Measurements from ENCODE around the gene ALS2CL. TPM values are rescaled to one million over a fixed set of nuclear protein-coding genes. Genes with fewer than 3 reads are reported as not detected.

The ALS2CL gene
- total and polyA plus RNA-seq, 10 of the 15 experiments (the other 5 are each of a cell fraction or from before 2014, with no cell fraction given), result 0.01 to 0.05 TPM; not detected in 8

- TF ChIP-seq TCF12 (IDR thresholded peaks at IDR 0.05; ENCODE audit: low read depth, low read length) (no peak), PKNOX1 (IDR thresholded peaks at IDR 0.05) (no peak), CREB1 (IDR thresholded peaks at IDR 0.05; ENCODE audit: low read depth) (no peak), TAF1 (IDR thresholded peaks at IDR 0.05; ENCODE audit: borderline replicate concordance, low read depth, low read length) (no peak), ELK1 (IDR thresholded peaks at IDR 0.05; ENCODE audit: low read depth, low read length) (no peak), SKIL (IDR thresholded peaks at IDR 0.05; ENCODE audit: low read depth, poor library complexity, severe bottlenecking) (no peak)
- TF ChIP-seq, protein P1, sequence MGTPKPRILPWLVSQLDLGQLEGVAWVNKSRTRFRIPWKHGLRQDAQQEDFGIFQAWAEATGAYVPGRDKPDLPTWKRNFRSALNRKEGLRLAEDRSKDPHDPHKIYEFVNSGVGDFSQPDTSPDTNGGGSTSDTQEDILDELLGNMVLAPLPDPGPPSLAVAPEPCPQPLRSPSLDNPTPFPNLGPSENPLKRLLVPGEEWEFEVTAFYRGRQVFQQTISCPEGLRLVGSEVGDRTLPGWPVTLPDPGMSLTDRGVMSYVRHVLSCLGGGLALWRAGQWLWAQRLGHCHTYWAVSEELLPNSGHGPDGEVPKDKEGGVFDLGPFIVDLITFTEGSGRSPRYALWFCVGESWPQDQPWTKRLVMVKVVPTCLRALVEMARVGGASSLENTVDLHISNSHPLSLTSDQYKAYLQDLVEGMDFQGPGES (IDR thresholded peaks at IDR 0.05), result no peak
- Histone ChIP-seq H3K27me3 (replicated peaks in 1 of 2; ENCODE audit: control insufficient read depth in 2 of 2, insufficient read depth in 2 of 2, low read length in 1 of 2) (peaks cover 2 to 7% of the 10 kb centered on the region in 2 experiments; a peak in 3 of 4 replicates), H3K79me2 (ENCODE audit: control insufficient read depth, insufficient read depth, low read length) (no peaks in the 10 kb centered on the region), H3K27ac (ENCODE audit: control insufficient read depth, insufficient read depth) (no peak within 1 kb of the TSS), H4K20me1 (ENCODE audit: control insufficient read depth, insufficient read depth) (no peaks in the 10 kb centered on the region), H2AFZ (ENCODE audit: control insufficient read depth, low read depth, low read length) (no peak within 1 kb of the TSS), H3K4me2 (ENCODE audit: control insufficient read depth, insufficient read depth) (no peak within 1 kb of the TSS), H3K4me3 (no peak within 1 kb of the TSS), H3K4me1 (ENCODE audit: control insufficient read depth, insufficient read depth, low read length) (no peaks in the 10 kb centered on the region), H3K36me3 (ENCODE audit: control insufficient read depth in 2 of 2, insufficient read depth in 2 of 2, low read length in 1 of 2) (no peaks in the 10 kb centered on the region), H3K9me3 (replicated peaks; ENCODE audit: control insufficient read depth, insufficient read depth, low read length) (no peaks in the 10 kb centered on the region), H3K9ac (ENCODE audit: control insufficient read depth, insufficient read depth, low read length) (no peak within 1 kb of the TSS)
- DNase-seq (ENCODE audit: low read depth, low spot score) (no peak), FAIRE-seq (no peak), ATAC-seq (no peak)
- RAD21 ChIA-PET (ENCODE audit: unreplicated experiment), result interaction anchor here (2.6 kb wide), 1 partner anchor 194 kb away, joined by 9 read pairs; no protein-coding TSS in a partner anchor
- SMC1A ChIA-PET (ENCODE audit: uncharacterized antibody, unreplicated experiment), result no interaction called here
- POLR2A ChIA-PET, result interaction anchor here (0.6 kb wide), 1 partner anchor 194 kb away, joined by 4 read pairs; no protein-coding TSS in a partner anchor
- 18% methylated on average over 30 of the region's 51 CpGs for WGBS (ENCODE audit: insufficient coverage, insufficient replicate concordance, low lambda C conversion rate, missing lambda C conversion rate)
- BruUV-seq (replicated peaks), result no TSS peak
- CTCF ChIA-PET, result interaction anchor here (1.2 to 2.2 kb wide), 3 partner anchors 163 to 194 kb away, joined by 3 to 13 read pairs (median 7); no protein-coding TSS in a partner anchor
- intact Hi-C loops (cut with micrococcal nuclease; ENCODE audit: unreplicated experiment), result loop anchor here (10.0 kb wide), 1 partner anchor 313 kb away; no protein-coding TSS in a partner anchor
- in situ Hi-C loops (cut with MboI), result no loop called here
These were observed 7.9 kb upstream of the ALS2CL start, which contains the start of gene TMIE for GRCh38 chr3:46701181-46701939. Gene TMIE (plus strand): TSS chr3:46701392. CDS start chr3:46701488, 96 bp downstream.
